HG02642 (cell line): ENCODE data around the gene IKZF1.

Experiments used
- ATAC-seq: cut with Tn5 transposase; IDR thresholded peaks from one replicate; pipeline ENCODE4 v1.9.1; 2021; ENCODE audit warnings: mild to moderate bottlenecking; ENCODE audit not compliant: unreplicated experiment, poor library complexity

The IKZF1 gene

GRCh38 chr7:50304129-50304910, at the start of gene IKZF1:
IKZF1 (plus strand) TSS chr7:50304716; CDS start chr7:50319062, 14,346 bp downstream.
- peak; percentile 54 for ATAC-seq

GRCh38 chr7:50261593-50261992, 42.9 kb upstream of the IKZF1 start:
- ATAC-seq: no peak

GRCh38 chr7:50262446-50262845, 42.1 kb upstream of the IKZF1 start:
- peak; percentile 4 for ATAC-seq

- ATAC-seq: peak; percentile 59
Observed at GRCh38 chr7:50262916-50263690, 41.4 kb upstream of the IKZF1 start.

GRCh38 chr7:50264908-50265307, 39.6 kb upstream of the IKZF1 start:
- peak; percentile 20 for ATAC-seq

- ATAC-seq: no peak
Observed at GRCh38 chr7:50265968-50266634, 38.4 kb upstream of the IKZF1 start.

GRCh38 chr7:50266635-50267386, 37.7 kb upstream of the IKZF1 start:
- peak; percentile 45 for ATAC-seq

- ATAC-seq: no peak
Observed at GRCh38 chr7:50267525-50268041, 36.9 kb upstream of the IKZF1 start.

- ATAC-seq: no peak
Observed at GRCh38 chr7:50268223-50268622, 36.3 kb upstream of the IKZF1 start.

- no peak for ATAC-seq
Observed at GRCh38 chr7:50268990-50269389, 35.5 kb upstream of the IKZF1 start.

GRCh38 chr7:50270531-50271018, 33.9 kb upstream of the IKZF1 start:
- peak; percentile 36 for ATAC-seq

- ATAC-seq: no peak
Observed at GRCh38 chr7:50272808-50273207, 31.7 kb upstream of the IKZF1 start.

GRCh38 chr7:50273301-50273700, 31.2 kb upstream of the IKZF1 start:
- ATAC-seq: no peak

GRCh38 chr7:50273870-50274269, 30.6 kb upstream of the IKZF1 start:
- ATAC-seq: no peak

- ATAC-seq: no peak
Observed at GRCh38 chr7:50274361-50274760, 30.2 kb upstream of the IKZF1 start.

GRCh38 chr7:50275430-50275829, 29.1 kb upstream of the IKZF1 start:
- no peak for ATAC-seq

GRCh38 chr7:50276483-50276882, 28.0 kb upstream of the IKZF1 start:
- ATAC-seq: no peak

- no peak for ATAC-seq
Observed at GRCh38 chr7:50278120-50278519, 26.4 kb upstream of the IKZF1 start.

GRCh38 chr7:50281680-50282445, 22.7 kb upstream of the IKZF1 start:
- peak; percentile 93 for ATAC-seq
